HL-60 (cell line): Measurements from ENCODE around the gene ZBTB44.
"Not testable (repeated sequence)": the region's sequence is repeated elsewhere in the genome, so short reads cannot be mapped to it uniquely, and the experiment has no call there.

Experiments
- DNase-seq, 2 experiments: peaks; one replicate each; pipeline ENCODE4 v3.0.0-alpha.2; 2010 to 2020; ENCODE audit warnings: low read depth in 1 of 2, low spot score in 1 of 2
- H3K27ac ChIP-seq: fragments of 250-450 bp; sonication (Bioruptor Pico); replicated peaks from 2 replicates; pipeline ENCODE4 v1.5.1; 2020; ENCODE audit warnings: mild to moderate bottlenecking, moderate library complexity
- H3K27me3 ChIP-seq: fragments of 250-450 bp; sonication (Bioruptor Pico); 2 replicates; pipeline ENCODE4 v1.5.1; 2021; ENCODE audit warnings: mild to moderate bottlenecking, moderate library complexity; ENCODE audit not compliant: insufficient read depth, poor library complexity, severe bottlenecking
- H3K4me3 ChIP-seq: replicated peaks from 2 replicates; pipeline ENCODE4 v1.5.1; 2011; ENCODE audit warnings: mild to moderate bottlenecking, control low read depth, low read length; ENCODE audit not compliant: insufficient read depth
- CTCF ChIP-seq: IDR thresholded peaks from one replicate; pipeline ENCODE4 v1.5.1; 2011; ENCODE audit warnings: low read length, control low read depth, inconsistent platforms; ENCODE audit not compliant: insufficient read depth
- GABPA ChIP-seq: IDR thresholded peaks from 2 replicates; pipeline ENCODE4 v1.6.1; 2012; ENCODE audit warnings: low read depth
- POLR2AphosphoS5 ChIP-seq: IDR thresholded peaks from 2 replicates; pipeline ENCODE4 v1.6.1; 2012; ENCODE audit warnings: low read depth
- REST ChIP-seq: IDR thresholded peaks from 2 replicates; pipeline ENCODE4 v1.6.1; 2012; ENCODE audit warnings: low read depth; ENCODE audit not compliant: insufficient replicate concordance
- SPI1 ChIP-seq: IDR thresholded peaks from 2 replicates; pipeline ENCODE4 v1.6.1; 2012; ENCODE audit warnings: low read depth, mild to moderate bottlenecking, borderline replicate concordance

ZBTB44 gene

GRCh38 chr11:130299978-130300377, 14.7 kb downstream of the ZBTB44 start:
- H3K27me3 ChIP-seq = no peaks in the 10 kb centered on the region
- H3K4me3 ChIP-seq = no peak overlapping the region
- no peak overlapping the region for H3K27ac ChIP-seq
- no peak for TF ChIP-seq GABPA
- no peak for TF ChIP-seq SPI1
- no peak for TF ChIP-seq POLR2AphosphoS5
- no peak for TF ChIP-seq CTCF
- TF ChIP-seq REST = no peak
- no peak for DNase-seq

GRCh38 chr11:130295657-130296056, 19.1 kb downstream of the ZBTB44 start:
- no peak overlapping the region for H3K27ac ChIP-seq
- H3K4me3 ChIP-seq = no peak overlapping the region
- H3K27me3 ChIP-seq = no peaks in the 10 kb centered on the region
- no peak for DNase-seq
- no peak for TF ChIP-seq POLR2AphosphoS5
- no peak for TF ChIP-seq CTCF
- TF ChIP-seq SPI1 = no peak
- no peak for TF ChIP-seq GABPA
- TF ChIP-seq REST = no peak

GRCh38 chr11:130282111-130282510, 32.6 kb downstream of the ZBTB44 start:
- no peak for DNase-seq
- H3K27ac ChIP-seq = no peak overlapping the region
- H3K27me3 ChIP-seq = no peaks in the 10 kb centered on the region
- TF ChIP-seq POLR2AphosphoS5 (no peak), CTCF (no peak), SPI1 (no peak), GABPA (no peak), REST (no peak)
- no peak overlapping the region for H3K4me3 ChIP-seq

- H3K27ac ChIP-seq, H3K27me3 ChIP-seq, DNase-seq, H3K4me3 ChIP-seq: not testable (repeated sequence)
Observed at GRCh38 chr11:130281341-130281740, 33.4 kb downstream of the ZBTB44 start.
